ENCODE results near the gene HAND2.

Gene HAND2

DNA sequence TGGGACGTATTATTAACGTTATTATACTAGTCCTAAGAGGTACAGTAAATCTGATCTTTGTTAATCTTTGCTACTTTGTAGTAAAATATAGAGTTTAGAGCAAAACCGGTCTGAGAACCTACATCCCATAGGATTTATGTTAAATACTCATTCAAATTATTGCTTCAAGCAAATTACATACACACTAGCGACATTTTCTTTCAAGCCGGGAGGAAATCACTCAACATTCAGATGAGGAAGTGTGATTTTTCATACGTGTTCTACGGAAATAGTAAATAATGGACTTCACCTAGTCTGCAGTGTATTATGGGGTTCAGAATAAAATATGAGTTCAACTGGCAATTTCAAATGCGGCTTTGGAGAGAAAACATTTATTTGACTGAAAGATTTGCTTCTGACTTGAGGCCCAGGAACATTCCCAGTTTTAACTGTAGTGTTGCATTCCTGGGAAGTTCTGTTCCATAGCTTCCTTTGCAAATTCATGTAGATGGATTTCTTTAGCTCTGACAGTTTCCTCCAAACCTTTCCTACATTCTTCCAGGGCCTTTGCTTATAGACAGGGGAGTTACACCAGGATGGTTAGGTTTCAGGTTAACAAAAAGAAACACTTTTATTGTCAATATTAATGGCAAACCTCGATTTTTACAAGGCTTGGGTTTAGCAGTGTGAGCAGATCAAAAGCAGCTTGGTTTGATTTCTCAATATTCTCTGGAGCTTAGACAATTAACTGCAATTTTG, 5.3 kb upstream of the HAND2 start:
- no peak for DNase-seq

DNA sequence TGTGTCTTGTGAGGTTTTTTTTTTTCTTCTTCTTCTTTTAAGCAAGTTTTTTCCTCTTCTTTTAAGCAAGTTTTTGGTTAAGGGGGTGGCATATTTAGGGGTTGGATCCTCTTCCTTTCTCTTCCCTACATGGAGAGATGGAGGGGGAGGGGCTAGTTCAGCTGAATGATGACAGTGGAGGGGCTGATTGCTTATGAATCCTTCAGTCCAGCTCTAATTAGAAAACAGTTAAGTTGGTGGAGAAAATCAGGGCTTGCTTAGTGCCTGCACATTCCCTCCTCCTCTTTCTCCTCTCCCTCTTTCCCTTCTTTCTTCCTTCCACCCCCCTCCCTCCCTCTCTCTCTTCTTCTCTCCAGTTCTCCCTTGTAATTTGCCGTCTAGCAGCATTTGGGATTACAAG, 4.4 kb upstream of the HAND2 start:
- no peak for DNase-seq

DNA sequence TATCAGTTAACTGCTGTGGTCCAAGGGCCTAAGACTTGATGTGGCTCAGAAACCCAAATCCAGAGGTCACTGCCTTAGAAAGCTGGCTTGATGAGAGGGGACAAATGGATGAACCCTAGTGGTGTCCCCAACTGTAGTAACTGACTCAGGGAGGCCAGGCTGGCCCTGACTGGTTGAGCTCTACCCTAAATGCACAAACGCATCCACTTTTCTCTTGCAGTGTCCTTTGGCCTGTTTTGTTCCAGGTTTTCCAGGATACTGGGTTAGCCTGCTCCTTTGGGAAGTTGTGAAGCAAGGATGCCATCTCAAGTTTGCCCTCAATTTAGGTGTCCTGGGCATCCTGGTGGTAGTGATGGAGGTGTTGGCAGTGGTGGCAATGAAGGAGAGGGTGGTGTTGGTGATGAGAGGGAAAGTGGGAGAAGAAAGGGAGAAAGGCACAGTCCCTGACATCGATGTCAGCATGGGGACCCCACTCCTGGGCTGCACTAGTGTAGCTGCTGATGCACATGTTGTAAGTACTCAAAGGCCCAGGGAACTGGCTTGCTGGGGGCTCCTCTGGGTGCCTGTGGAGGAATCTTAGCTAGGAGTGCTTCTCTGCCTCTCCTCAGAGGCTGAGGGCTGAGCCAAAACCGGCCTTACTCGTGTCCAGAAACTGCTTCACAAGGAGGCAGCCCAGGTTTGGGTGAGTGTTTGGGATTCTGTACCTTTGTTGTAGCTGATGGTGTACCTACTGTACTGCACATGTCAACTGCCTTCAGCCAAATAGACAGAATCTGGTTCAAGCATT, 2.9 kb upstream of the HAND2 start:
- DNase-seq = no peak

DNA sequence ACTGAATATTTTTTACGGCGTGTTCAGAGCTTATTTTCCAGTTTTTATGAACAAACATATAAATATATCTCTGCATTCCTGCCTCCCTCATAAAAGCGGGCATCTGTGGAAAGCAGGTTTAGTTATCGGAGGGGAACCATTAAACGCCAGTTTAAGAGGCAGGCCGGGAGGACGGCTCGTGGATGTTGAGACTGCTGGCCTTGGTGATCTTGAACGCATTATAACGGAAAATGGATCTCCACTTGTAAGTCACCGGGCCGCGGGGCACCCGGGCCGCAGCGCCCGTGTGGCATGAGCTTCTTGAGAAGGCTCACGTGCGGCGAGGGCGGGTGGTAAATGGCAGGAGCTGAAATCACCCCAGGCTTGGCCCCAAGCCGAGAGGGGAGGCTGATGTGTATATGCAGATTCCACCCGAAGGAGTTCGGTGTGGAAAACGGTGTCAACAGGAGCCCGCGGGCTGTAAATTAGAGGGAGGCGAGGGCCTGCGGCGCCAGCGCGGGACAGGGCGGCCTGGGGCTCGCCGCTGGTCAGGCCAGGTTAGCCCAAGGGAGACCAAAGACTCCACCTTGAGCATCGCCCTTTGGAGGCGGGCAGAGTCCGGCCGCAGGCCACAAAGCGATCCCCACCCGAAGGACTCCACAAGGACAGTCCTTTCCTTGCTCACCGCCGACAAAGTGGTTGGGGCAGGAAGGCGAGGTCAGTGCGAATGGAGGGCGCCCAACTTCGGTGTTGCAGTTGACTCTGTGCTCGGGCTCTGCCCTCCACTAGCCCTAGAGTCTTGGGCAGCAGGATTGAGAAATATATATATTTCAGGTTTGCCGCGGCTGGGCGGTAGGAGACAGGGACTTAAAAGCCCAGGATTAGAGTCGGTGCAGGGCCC, 1.3 kb upstream of the HAND2 start:
- no peak for DNase-seq

DNA sequence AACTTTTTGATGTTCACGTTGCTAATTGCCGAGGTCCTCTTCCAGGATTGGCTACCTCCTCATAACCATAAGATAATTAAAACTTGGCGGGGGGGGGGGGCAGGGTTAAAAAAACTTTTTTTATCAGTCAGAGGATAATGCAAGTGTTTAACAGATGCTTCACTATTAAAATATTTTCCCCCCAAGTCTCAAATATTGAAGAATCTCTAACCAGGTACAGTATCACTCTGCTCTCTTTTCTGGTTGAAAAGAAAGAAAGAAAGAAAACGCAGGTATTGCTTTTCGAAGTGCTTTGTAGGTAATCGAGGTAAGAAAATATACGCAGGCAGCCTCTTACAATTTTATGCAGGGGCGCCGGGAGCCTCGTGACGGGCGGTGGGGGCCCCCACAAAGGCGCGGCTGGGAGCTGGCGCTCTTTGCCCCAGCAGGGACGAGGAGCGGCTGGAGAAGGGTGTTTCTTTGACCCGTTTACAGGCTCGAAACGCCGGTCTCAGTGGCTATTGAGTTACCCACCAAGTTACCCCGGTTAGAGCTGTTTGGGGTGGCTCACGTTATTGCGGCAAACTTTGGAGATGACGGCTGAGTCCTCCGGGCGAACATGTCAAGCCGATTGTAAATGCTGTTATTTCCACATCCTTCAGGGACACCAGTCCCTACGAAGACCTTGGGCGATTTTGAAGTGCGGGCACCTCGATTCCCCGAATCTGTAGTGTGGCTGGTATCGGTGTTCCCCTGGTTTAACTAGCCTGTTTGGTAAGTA, 477 bp upstream of the HAND2 start:
- no peak for DNase-seq

DNA sequence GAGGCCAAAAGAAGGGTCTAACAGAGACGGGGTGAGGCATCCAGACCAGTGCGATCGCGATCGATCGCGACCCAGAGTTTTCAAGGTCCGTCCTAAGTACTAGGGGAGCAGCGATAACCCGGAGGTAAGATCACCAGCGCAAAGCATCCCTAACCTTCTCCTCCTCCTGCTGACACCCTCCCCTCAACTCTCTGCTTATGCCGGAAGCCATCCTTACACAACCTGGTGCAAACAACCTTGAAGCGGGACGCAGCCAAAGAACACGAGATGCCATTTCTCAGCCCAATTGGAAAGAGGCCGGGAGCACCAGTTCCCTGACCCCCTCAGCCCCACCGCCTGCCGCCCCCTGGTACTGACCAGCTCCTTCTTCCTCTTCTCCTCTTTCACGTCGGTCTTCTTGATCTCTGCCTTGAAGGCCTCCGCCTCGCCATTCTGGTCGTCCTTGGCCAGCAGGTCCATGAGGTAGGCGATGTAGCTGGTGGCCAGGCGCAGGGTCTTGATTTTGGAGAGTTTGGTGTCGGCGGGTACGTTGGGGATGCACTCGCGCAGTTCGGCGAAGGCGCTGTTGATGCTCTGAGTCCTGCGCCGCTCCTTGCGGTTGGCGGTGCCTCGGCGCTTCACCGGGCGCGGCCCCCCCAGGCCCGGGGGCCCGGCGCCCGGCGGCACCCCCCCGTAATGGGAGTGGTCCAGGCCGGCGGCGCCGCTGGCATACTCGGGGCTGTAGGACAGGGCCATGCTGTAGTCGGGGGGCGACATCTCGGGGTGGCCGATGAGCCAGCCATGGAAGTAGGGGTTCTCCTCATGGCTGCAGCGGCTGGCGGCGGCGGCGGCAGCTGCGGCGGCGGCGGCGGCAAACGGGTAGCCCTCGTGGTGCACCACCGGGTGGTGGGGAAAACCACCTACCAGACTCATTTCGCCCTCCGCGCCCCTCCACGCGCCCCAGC, 1.4 kb downstream of the HAND2 start:
- DNase-seq = no peak

- DNase-seq = no peak
Measured at GRCh38 chr4:173527103-173527891, 2.7 kb downstream of the HAND2 start.

GRCh38 chr4:173526724-173527102, 3.3 kb downstream of the HAND2 start:
- DNase-seq = no peak

- no peak for DNase-seq
Measured at GRCh38 chr4:173526027-173526482, 4.0 kb downstream of the HAND2 start.

DNA sequence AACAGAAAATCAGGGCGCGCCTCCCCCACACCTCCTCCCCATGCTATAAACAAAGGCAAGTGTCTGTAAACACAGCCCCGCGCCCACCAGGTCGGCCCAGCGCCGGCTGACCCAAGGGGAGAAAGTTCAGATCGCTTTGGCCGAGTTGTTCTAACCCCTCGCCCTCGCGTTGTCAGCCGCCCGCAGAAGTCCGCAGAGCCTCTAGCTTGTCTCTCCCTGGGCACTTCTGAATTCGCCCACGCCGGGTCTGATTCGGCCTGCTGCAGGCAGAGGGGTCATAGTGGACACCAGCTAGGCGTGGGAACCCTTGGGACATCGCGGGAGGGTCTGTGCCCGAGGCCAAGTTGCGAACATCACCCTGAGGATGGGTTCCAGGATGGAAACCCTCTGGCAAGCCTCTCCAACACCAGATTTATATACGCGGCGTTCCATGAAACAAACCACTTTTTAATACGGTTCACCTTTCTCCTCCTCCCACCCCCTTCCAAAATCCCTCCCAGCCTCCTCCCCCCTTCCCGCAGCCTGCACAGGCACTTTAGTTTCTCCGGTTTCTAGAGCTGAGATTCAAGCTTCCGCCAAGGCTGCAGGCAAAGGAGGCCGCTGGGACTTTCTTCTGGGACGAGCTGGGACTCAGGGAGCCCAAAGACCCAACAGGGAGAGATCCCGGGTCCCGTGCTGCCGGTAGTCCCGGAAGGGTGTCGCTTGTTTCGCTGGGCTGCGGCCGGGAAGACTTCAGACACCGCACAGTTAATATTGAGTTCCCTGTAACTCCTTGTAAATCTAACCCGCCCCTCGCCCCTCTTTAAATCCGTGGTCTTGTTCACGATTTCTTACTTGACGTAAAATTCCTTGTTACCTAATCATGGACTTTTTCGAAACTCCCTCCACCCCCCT, 4.7 kb downstream of the HAND2 start:
- no peak for DNase-seq

DNA sequence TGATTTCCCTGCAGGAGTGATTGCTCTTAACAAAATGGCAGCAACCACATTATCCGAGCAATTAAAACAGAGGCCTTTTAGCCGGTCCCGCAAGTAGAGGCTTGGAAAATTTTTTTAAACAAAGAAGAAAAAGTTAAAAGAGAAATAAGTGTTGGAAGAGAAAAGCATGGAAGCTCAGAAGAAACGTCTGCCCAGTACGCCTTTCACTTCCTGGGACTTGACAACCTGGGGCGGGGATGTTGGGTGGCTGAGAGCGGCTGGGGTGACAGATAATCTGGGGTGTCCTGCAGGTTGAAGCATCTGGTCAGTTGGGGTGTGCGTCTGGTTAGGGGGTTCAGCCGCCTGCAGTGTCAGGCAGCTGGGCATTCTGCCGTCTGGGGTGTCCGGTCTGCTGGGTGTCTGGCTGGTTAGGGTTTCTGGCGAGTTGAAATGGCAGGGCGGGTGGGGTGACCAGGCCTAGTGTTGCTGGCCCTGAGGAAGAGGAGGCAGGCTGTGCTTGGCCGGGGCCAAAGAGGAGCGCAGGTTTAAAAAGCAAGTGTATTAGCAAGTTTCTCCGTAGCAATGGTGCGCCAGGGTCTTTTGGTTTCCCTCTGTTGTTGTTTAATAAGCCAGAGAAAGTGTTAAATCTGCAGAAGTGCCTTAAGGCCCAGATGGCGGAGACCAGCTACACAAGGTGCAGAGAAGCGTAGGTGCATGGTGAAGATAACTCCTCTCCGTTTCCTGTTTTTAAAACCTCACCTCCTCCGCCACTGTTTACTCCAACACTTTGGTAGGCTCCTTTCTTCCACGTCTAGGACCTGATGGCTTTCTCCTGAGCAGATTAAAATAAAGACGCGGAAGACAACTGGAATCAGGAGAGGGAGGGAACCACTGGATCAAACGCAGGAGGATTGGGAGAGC, 5.6 kb downstream of the HAND2 start:
- no peak for DNase-seq

DNA sequence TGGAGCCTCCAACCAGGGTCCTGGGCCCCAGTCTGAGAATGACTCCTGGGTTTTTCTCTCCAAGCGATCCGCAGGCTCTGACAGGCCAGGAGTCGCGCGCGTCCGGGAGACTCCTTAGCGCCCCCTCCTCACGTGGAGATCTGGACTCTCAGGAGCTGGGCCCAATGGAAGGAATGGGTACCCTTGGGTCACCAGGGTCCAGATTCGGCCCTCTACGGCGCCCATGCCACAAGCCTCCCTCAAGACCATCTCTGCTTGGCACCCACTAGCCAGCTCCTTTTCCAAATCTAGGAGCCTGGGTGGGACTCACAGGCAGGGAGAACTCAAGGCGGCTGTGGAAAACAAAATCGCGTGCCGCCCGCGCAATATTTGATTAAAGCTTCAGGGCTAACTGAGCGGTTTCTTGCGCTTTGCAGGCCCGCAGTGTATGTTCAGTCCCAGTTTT, 7.1 kb downstream of the HAND2 start:
- DNase-seq = no peak

GRCh38 chr4:173522160-173522950, 7.7 kb downstream of the HAND2 start:
- DNase-seq = no peak

- DNase-seq = no peak
Measured at GRCh38 chr4:173521467-173522159, 8.4 kb downstream of the HAND2 start.

- DNase-seq = no peak
Measured at GRCh38 chr4:173520921-173521466, 9.0 kb downstream of the HAND2 start.
